Esophagus squamous epithelium (tissue), 5 donors: Measurements from ENCODE around the gene ANP32D. TPM values are rescaled to one million over a fixed set of nuclear protein-coding genes. Genes with fewer than 3 reads are reported as not detected.
"Not testable (repeated sequence)": the region's sequence is repeated elsewhere in the genome, so short reads cannot be mapped to it uniquely, and the experiment has no call there.

Experiments
- DNase-seq: peaks from one replicate; lab custom pipeline; 2025; lab: John Stamatoyannopoulos, UW
- H3K27ac ChIP-seq, 4 donors: fragments of 200-600 bp; sonication (generic); one replicate each; pipeline ENCODE4 v1.5.1; 2016 to 2019; ENCODE audit warnings: mild to moderate bottlenecking in 1 of 4
- H3K27me3 ChIP-seq, 4 donors: fragments of 200-600 bp; sonication (generic); 1 replicate in 3 of 4; 2 replicates in 1 of 4; pipeline versions ENCODE4 v1.5.1 to v1.6.0; 2017 to 2021; ENCODE audit warnings: antibody characterized with exemption in 1 of 4
- H3K36me3 ChIP-seq, 3 donors: fragments of 200-600 bp; sonication (generic); one replicate each; pipeline ENCODE4 v1.5.1; 2016 to 2019
- H3K4me1 ChIP-seq, 3 donors: fragments of 200-600 bp; sonication (generic); one replicate each; pipeline ENCODE4 v1.5.1; 2017 to 2019
- H3K4me3 ChIP-seq, 4 donors: fragments of 200-600 bp; sonication (generic); 1 replicate in 3 of 4; 2 replicates in 1 of 4; pipeline ENCODE4 v1.5.1; 2016 to 2019; ENCODE audit warnings: mild to moderate bottlenecking in 2 of 4, moderate library complexity in 1 of 4
- H3K9me3 ChIP-seq, 3 donors: fragments of 200-600 bp; sonication (generic); one replicate each; pipeline ENCODE4 v1.5.1; 2016 to 2019
- CTCF ChIP-seq, 6 experiments: fragments of 450-650 bp in 4 of 6; fragments of 200-600 bp in 2 of 6; sonication (generic) in 2 of 6; IDR thresholded peaks; one replicate each; pipeline ENCODE4 v1.5.1; 2016 to 2019; ENCODE audit warnings: antibody characterized with exemption in 6 of 6, mild to moderate bottlenecking in 4 of 6, moderate library complexity in 4 of 6
- POLR2A ChIP-seq, 4 donors: fragments of 450-650 bp; IDR thresholded peaks; one replicate each; pipeline ENCODE4 v1.6.1; 2017; ENCODE audit warnings: antibody characterized with exemption in 4 of 4, mild to moderate bottlenecking in 4 of 4, moderate library complexity in 3 of 4
- WGBS, 2 donors: methylation state at CpG; one replicate each; pipeline ENCODE4 v1.1.5; 2018; 5-methylcytosine and 5-hydroxymethylcytosine counted together
- intact Hi-C: fragments of 100-400 bp; cut with DNase I; formaldehyde crosslinking; loops from one replicate; pipeline ENCODE4 v1.15.0; 2022
- total RNA-seq, 4 donors: library from RNA; depleted of rRNA; stranded (reverse); fragments of >200 nt; gene quantifications; one replicate each; pipeline ENCODE4 v1.1.0, GENCODE V29; 2016
- donor health status: DM: yes; HTN: yes; CAD: no.

The ANP32D gene
- total RNA-seq, 4 donors from 2014 or later = not detected

- Histone ChIP-seq H3K9me3 (no peaks in the 10 kb centered on the region), H3K4me1 (peaks cover 0 to 8% (median 0%) of the 10 kb centered on the region in 3 donors), H3K27me3 (no peaks in the 10 kb centered on the region), H3K4me3 (no peak overlapping the region), H3K36me3 (no peaks in the 10 kb centered on the region), H3K27ac (no peak overlapping the region)
- intact Hi-C loops = no loop called here
- WGBS, 2 donors = 72 to 88% methylated on average over 2 of the region's 2 CpGs
- no peak for TF ChIP-seq POLR2A (IDR thresholded peaks at IDR 0.05)
- no peak for TF ChIP-seq CTCF (IDR thresholded peaks at IDR 0.05)
- no peak for DNase-seq
These were observed 36.6 kb downstream of the ANP32D start for GRCh38 chr12:48508987-48509386.

DNA sequence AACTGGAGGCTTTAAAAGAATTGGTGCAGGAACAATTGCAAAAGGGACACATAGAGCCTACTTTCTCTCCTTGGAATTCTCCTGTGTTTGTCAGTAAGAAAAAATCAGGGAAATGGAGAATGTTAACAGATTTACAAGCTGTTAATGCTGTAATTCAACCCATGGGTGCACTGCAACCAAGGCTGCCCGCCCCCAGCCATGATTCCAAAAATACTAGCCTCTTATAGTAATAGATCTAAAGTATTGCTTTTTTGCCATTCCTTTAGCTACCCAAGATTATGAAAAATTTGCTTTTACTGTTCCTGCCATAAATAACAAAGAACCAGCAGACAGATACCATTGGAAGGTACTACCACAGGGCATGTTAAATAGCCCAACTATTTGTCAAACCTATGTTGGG, 37.8 kb downstream of the ANP32D start:
- no peak for TF ChIP-seq POLR2A (IDR thresholded peaks at IDR 0.05)
- H3K4me1 ChIP-seq = peaks cover 0 to 8% (median 0%) of the 10 kb centered on the region in 3 donors
- 17 to 55% methylated on average over 1 of the region's 1 CpG for WGBS, 2 donors
- H3K9me3 ChIP-seq = no peaks in the 10 kb centered on the region
- H3K36me3 ChIP-seq = no peaks in the 10 kb centered on the region
- intact Hi-C loops = no loop called here
- H3K27me3 ChIP-seq = no peaks in the 10 kb centered on the region
- H3K4me3 ChIP-seq = no peak overlapping the region
- no peak for DNase-seq
- no peak overlapping the region for H3K27ac ChIP-seq

GRCh38 chr12:48512855-48513254, 40.5 kb downstream of the ANP32D start:
- Histone ChIP-seq H3K27me3 (no peaks in the 10 kb centered on the region), H3K4me1 (peaks cover 0 to 8% (median 0%) of the 10 kb centered on the region in 3 donors), H3K27ac (no peak overlapping the region), H3K36me3 (no peaks in the 10 kb centered on the region), H3K4me3 (no peak overlapping the region), H3K9me3 (no peaks in the 10 kb centered on the region)
- intact Hi-C loops = no loop called here
- no peak for TF ChIP-seq POLR2A (IDR thresholded peaks at IDR 0.05)
- TF ChIP-seq CTCF (IDR thresholded peaks at IDR 0.05) = no peak
- 44 to 46% methylated on average over 2 of the region's 2 CpGs for WGBS, 2 donors
- DNase-seq = no peak

DNA sequence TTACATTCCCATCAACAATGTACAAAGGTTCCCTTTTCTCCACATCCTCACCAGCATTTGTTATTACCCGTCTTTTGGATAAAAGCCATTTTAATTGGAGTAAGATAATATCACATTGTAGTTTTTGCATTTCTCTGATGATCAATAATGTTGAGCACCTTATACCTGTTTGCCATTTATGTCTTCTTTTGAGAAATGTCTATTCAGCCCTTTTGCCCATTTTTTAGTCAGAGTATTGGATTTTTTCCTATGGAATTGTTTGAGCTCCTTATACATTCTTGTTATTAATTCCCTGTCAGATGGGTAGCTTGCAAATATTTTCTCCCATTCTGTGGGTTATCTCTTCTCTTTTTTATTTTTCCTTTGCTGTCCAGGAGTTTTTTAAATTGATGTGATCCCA, 42.4 kb downstream of the ANP32D start:
- no peaks in the 10 kb centered on the region for H3K36me3 ChIP-seq
- 75 to 82% methylated on average over 1 of the region's 1 CpG for WGBS, 2 donors
- intact Hi-C loops = no loop called here
- no peak for TF ChIP-seq POLR2A (IDR thresholded peaks at IDR 0.05)
- no peak for TF ChIP-seq CTCF (IDR thresholded peaks at IDR 0.05)
- no peak overlapping the region for H3K4me3 ChIP-seq
- no peaks in the 10 kb centered on the region for H3K27me3 ChIP-seq
- H3K4me1 ChIP-seq = peaks cover 0 to 7% (median 0%) of the 10 kb centered on the region in 3 donors
- no peak for DNase-seq
- H3K9me3 ChIP-seq = no peaks in the 10 kb centered on the region
- no peak overlapping the region for H3K27ac ChIP-seq

DNA sequence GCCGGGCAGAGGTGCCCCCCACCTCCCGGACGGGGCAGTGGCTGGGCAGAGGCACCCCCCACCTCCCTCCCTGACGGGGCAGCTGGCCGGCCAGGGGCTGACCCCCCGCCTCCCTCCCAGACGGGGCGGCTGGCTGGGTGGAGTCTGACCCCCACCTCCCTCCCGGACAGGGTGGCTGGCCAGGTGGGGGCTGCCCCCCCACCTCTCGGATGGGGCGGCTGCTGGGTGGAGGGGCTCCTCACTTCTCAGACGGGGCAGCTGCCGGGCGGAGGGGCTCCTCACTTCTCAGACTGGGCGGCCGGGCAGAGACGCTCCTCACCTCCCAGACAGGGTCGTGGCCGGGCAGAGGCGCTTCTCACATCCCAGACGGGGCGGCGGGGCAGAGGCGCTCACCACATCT, 48.0 kb downstream of the ANP32D start:
- WGBS, 2 donors = no CpG with 5 or more reads among the region's 24 CpGs
- H3K4me3 ChIP-seq, H3K27ac ChIP-seq, H3K9me3 ChIP-seq, H3K27me3 ChIP-seq, H3K36me3 ChIP-seq, H3K4me1 ChIP-seq, DNase-seq, intact Hi-C loops: not testable (repeated sequence)

Other genes with a start within 250 kb of the ANP32D start
- gene ZNF641, start 121.6 kb upstream of the ANP32D start, total RNA-seq = 10 to 100 TPM in 2 of 4 donors, 1 to 10 TPM in 2; 7.1 to 17.9 (median 10.0) TPM
- 1 to 10 TPM in 2 of 4 donors, under 1 TPM in 1, not detected in 1; 0.99 to 2.0 (median 1.5) TPM for gene C12orf54, start 9.9 kb downstream of the ANP32D start, total RNA-seq
- not detected for gene OR8S1, start 53.1 kb downstream of the ANP32D start, total RNA-seq
- not detected for gene LALBA, start 97.5 kb downstream of the ANP32D start, total RNA-seq
- 10 to 100 TPM; 23.9 to 46.0 (median 33.3) TPM for gene KANSL2, start 209.7 kb downstream of the ANP32D start, total RNA-seq
- gene CCNT1, start 244.1 kb downstream of the ANP32D start, total RNA-seq = 10 to 100 TPM; 16.2 to 23.3 (median 18.5) TPM